ENCODE measurements around the gene GRAMD1C.

The GRAMD1C gene

DNA sequence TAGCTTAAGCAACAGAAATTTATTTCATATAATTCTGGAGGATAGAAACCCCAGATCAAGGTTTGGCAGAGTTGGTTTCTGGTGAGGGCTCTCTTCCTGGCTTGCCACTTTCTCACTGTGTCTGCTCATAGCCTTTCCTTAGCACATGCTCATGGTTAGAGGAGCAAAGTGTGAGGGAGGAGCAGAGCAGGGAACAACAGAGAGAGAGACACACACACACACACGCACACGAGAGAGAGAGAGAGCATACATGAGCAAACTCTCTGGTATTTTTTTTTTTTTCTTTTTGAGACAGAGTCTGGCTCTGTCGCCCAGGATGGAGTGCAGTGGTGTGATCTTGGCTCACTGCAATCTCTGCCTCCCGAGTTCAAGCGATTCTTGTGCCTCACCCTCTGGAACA lies 72.4 kb downstream of the GRAMD1C start:
- peak; percentile 47 for DNase-seq (ENCODE audit: low read depth)

GRCh38 chr3:113912552-113913236 lies 74.1 kb downstream of the GRAMD1C start:
- no peak overlapping the region for H3K4me3 ChIP-seq (ENCODE audit: low read length)
- TF ChIP-seq, protein P1, sequence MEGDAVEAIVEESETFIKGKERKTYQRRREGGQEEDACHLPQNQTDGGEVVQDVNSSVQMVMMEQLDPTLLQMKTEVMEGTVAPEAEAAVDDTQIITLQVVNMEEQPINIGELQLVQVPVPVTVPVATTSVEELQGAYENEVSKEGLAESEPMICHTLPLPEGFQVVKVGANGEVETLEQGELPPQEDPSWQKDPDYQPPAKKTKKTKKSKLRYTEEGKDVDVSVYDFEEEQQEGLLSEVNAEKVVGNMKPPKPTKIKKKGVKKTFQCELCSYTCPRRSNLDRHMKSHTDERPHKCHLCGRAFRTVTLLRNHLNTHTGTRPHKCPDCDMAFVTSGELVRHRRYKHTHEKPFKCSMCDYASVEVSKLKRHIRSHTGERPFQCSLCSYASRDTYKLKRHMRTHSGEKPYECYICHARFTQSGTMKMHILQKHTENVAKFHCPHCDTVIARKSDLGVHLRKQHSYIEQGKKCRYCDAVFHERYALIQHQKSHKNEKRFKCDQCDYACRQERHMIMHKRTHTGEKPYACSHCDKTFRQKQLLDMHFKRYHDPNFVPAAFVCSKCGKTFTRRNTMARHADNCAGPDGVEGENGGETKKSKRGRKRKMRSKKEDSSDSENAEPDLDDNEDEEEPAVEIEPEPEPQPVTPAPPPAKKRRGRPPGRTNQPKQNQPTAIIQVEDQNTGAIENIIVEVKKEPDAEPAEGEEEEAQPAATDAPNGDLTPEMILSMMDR (conservative IDR thresholded peaks at IDR 0.05; ENCODE audit: low read length), result peak; percentile 67
- peak; percentile 64 for DNase-seq (ENCODE audit: low read depth)

More for the DNA sequence above, 72.4 kb downstream of the GRAMD1C start:
- no peak overlapping the region for H3K4me3 ChIP-seq (ENCODE audit: low read length)
- TF ChIP-seq, protein P1 (conservative IDR thresholded peaks at IDR 0.05; ENCODE audit: low read length), result no peak

DNA sequence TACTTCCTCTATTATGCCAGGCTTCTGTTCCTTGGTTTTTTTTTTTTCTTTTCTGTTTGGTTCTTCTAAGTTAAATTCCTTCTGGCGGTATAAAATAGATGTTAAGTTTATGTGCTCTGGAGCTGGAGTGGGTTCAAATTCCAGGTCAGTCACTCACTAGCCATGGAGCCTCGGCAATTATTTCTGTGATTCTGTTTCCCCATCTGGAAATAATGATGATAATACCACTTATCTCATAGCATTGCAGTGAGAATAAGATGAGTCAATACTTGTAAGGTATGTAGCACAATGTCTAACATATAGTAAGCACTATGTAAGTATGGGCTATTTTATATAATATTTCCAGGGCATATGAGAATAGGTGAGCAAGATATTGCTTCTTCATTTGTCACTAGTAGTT lies 76.1 kb downstream of the GRAMD1C start:
- peak; percentile 85 for DNase-seq (ENCODE audit: low read depth)
- no peak overlapping the region for H3K4me3 ChIP-seq (ENCODE audit: low read length)
- TF ChIP-seq, protein P1 (conservative IDR thresholded peaks at IDR 0.05; ENCODE audit: low read length), result no peak

- TF ChIP-seq, protein P1 (conservative IDR thresholded peaks at IDR 0.05; ENCODE audit: low read length), result no peak
- no peak for DNase-seq (ENCODE audit: low read depth)
- no peak overlapping the region for H3K4me3 ChIP-seq (ENCODE audit: low read length)
Observed at GRCh38 chr3:113927556-113927955, 89.0 kb downstream of the GRAMD1C start.

GRCh38 chr3:113946831-113947230 lies 108.2 kb downstream of the GRAMD1C start:
- H3K4me3 ChIP-seq (ENCODE audit: low read length), result peak overlapping the region; percentile 69
- TF ChIP-seq, protein P1 (conservative IDR thresholded peaks at IDR 0.05; ENCODE audit: low read length), result no peak
- DNase-seq (ENCODE audit: low read depth), result no peak

DNA sequence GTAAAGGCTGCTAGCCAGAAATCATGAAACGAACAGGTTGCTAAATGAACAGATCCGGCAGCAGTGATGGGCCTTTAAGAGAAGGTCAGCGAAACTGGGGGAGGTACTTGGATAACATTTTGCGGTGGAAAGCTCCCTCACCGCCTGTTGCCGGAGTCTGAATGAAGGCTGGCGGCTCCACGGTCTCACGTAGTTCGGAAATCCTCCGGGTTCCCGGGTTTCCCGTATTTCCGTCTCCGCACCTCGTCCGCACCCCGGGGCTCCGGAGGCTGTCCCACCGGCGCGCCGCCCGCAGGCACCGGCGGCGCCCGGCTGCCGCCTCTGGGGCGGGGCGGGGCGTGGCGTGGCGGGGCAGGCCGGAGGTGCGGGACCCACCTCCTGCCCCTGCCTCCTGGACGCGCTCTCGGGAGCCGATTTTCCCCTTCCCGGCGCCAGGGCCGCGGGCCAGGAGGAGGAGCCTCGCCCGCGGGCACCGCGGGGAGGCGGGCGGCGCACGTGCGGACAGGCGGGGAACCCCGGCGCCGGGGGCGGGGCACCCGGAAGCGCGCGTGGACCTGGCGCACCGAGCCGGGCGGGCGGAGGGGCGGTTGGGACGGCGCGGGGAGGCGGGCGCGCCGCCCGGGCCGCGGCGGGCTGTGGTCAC lies 108.9 kb downstream of the GRAMD1C start, which contains the start of gene ZDHHC23:
ZDHHC23 (plus strand) TSS at position 642 of the 643 bp plus-strand sequence. CDS start 790 bp downstream, outside the sequence.
- TF ChIP-seq, protein P1 (conservative IDR thresholded peaks at IDR 0.05; ENCODE audit: low read length), result no peak
- H3K4me3 ChIP-seq (ENCODE audit: low read length), result peak within 1 kb of the TSS; percentile 69
- DNase-seq (ENCODE audit: low read depth), result peak; percentile 44
